Activated CD4-positive, CD25-positive, alpha-beta regulatory T cell treated with anti-CD3 and anti-CD28 coated beads, Interleukin-2, amount 50 U/mL, for 72 hours (primary cell): ENCODE data around the gene RNF169.
"Not testable (repeated sequence)": the region's sequence is repeated elsewhere in the genome, so short reads cannot be mapped to it uniquely, and the experiment has no call there.

Source experiments
- DNase-seq: peaks from one replicate; pipeline ENCODE4 v3.0.0; 2021

RNF169 gene

GRCh38 chr11:74771139-74771538 is 22.5 kb downstream of the RNF169 start:
- no peak for DNase-seq

- no peak for DNase-seq
Measured at GRCh38 chr11:74773476-74773875, 24.8 kb downstream of the RNF169 start.

- DNase-seq = no peak
Measured at GRCh38 chr11:74775762-74776161, 27.1 kb downstream of the RNF169 start.

- no peak for DNase-seq
Measured at GRCh38 chr11:74776546-74776945, 27.9 kb downstream of the RNF169 start.

GRCh38 chr11:74777038-74777437 is 28.4 kb downstream of the RNF169 start:
- DNase-seq = no peak

GRCh38 chr11:74777877-74778276 is 29.2 kb downstream of the RNF169 start:
- no peak for DNase-seq

GRCh38 chr11:74778581-74778980 is 29.9 kb downstream of the RNF169 start:
- no peak for DNase-seq

GRCh38 chr11:74780248-74781005 is 31.8 kb downstream of the RNF169 start:
- DNase-seq = no peak

- no peak for DNase-seq
Measured at GRCh38 chr11:74783241-74783871, 34.7 kb downstream of the RNF169 start.

GRCh38 chr11:74784234-74784633 is 35.6 kb downstream of the RNF169 start:
- DNase-seq = no peak

GRCh38 chr11:74784726-74785125 is 36.1 kb downstream of the RNF169 start:
- DNase-seq = no peak

GRCh38 chr11:74786574-74786973 is 37.9 kb downstream of the RNF169 start:
- DNase-seq = no peak

GRCh38 chr11:74791333-74792100 is 42.9 kb downstream of the RNF169 start:
- no peak for DNase-seq

- no peak for DNase-seq
Measured at GRCh38 chr11:74806267-74806666, 57.6 kb downstream of the RNF169 start.

GRCh38 chr11:74809801-74810200 is 61.2 kb downstream of the RNF169 start:
- no peak for DNase-seq

- no peak for DNase-seq
Measured at GRCh38 chr11:74815966-74816365, 67.3 kb downstream of the RNF169 start.

GRCh38 chr11:74816664-74817063 is 68.0 kb downstream of the RNF169 start:
- DNase-seq = no peak

GRCh38 chr11:74818283-74818946 is 69.8 kb downstream of the RNF169 start:
- no peak for DNase-seq

GRCh38 chr11:74819400-74819799 is 70.8 kb downstream of the RNF169 start:
- DNase-seq = no peak

- no peak for DNase-seq
Measured at GRCh38 chr11:74820763-74821162, 72.1 kb downstream of the RNF169 start.

GRCh38 chr11:74822170-74822569 is 73.5 kb downstream of the RNF169 start:
- DNase-seq = no peak

GRCh38 chr11:74824285-74824982 is 75.8 kb downstream of the RNF169 start:
- DNase-seq = no peak

- DNase-seq = not testable (repeated sequence)
Measured at GRCh38 chr11:74825596-74825995, 76.9 kb downstream of the RNF169 start.
